Stimulated activated CD4-positive, alpha-beta T cell treated with anti-CD3 and anti-CD28 coated beads, Interleukin-4, amount 100 ng/mL, for 4 hours (primary cell): ENCODE results near the gene PTGFRN.
"Not testable (repeated sequence)": the region's sequence is repeated elsewhere in the genome, so short reads cannot be mapped to it uniquely, and the experiment has no call there.

Source experiments
- DNase-seq, 2 experiments: peaks; one replicate each; pipeline ENCODE4 v3.0.0-alpha.2; 2020

The PTGFRN gene

DNA sequence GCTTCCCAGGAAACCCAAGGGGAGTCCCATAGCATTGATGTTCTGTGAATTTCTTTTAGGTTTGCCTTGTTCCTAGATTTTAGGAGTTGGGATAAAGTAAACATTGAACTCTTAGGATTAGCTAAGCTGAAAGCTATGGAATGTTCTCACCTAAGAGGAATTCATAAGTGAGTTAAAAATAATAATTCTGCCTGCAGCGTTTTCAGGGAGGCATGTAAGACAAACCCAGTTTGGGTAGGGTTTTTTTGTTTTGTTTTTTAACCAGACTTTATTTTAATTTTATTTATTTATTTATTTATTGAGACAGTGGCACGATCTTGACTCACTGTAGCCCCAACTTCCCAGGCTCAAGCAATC lies 62.9 kb downstream of the PTGFRN start:
- DNase-seq: no peak

DNA sequence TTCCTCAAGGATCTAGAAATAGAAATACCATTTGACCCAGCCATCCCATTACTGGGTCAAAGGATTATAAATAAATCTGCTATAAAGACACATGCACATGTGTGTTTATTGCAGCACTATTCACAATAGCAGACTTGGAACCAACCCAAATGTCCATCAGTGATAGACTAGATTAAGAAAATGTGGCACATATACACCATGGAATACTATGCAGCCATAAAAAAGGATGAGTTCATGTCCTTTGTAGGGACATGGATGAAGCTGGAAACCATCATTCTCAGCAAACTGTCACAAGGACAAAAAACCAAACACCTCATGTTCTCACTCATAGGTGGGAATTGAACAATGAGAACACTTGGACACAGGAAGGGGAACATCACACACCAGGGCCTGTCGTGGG lies 70.6 kb downstream of the PTGFRN start:
- DNase-seq: not testable (repeated sequence)

GRCh38 chr1:116981521-116982037 lies 71.9 kb downstream of the PTGFRN start:
- DNase-seq: no peak

DNA sequence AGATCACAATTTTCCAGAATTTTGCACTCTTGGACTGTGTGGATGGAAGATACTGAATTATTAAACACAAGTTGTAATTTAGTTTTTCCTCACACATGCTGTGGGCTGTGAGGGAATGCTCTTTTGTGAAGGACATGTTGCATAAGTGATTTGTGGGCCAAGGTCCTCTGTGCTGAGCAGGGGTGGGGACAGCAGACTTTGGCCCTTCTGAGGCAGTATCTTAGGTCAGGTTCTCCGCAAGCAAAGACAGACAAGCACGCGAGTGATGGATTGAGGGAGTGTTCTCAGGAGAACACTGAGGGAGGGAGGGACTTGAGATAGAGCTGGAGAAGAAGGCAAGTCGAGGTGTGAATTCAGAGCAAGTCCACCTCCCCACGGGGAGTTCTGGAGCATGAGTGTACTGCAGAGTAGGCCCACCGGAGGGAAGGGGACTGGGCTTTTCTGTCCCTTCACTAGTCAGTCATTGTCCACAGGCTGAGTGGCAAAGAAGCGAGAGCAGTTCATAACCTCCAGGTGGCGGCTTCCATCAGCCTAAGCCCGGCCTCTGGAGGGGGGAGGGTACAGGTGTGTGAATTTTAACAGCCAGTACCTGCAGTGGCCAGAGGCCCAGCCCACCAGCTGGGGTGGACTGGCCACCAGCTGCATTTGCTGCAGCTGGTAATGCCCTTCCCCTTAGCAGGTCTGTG lies 72.7 kb downstream of the PTGFRN start:
- DNase-seq: no peak

GRCh38 chr1:116983112-116983511 lies 73.4 kb downstream of the PTGFRN start:
- no peak for DNase-seq

GRCh38 chr1:116983678-116984077 lies 74.0 kb downstream of the PTGFRN start:
- no peak for DNase-seq

DNA sequence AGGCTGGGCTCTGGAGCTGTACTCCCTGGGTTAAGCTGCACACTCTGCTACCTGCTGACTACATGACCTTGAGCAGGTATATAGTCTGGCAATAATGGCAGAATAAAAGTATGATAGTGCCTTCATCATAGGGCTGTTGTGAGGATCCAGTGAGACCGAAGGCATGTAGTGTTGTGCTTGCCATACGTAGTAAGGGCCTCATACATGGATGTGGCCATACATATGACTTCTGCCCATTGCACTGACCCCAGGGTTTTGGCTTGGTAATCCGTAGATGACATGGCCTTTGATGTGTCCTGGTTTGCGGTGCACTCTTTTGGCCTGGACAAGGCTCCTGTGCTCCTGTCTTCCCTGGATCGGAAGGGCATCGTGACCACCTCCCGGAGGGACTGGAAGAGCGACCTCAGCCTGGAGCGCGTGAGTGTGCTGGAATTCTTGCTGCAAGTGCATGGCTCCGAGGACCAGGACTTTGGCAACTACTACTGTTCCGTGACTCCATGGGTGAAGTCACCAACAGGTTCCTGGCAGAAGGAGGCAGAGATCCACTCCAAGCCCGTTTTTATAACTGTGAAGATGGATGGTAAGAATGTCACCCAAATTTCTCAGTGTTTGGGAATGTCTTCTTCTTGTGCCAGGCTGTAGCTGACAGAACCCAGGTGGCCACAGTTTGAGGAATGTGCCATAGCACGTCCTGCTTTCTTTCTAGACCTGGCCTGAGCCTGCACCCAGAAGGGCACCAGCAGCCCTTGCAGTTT lies 74.9 kb downstream of the PTGFRN start:
- DNase-seq: no peak

DNA sequence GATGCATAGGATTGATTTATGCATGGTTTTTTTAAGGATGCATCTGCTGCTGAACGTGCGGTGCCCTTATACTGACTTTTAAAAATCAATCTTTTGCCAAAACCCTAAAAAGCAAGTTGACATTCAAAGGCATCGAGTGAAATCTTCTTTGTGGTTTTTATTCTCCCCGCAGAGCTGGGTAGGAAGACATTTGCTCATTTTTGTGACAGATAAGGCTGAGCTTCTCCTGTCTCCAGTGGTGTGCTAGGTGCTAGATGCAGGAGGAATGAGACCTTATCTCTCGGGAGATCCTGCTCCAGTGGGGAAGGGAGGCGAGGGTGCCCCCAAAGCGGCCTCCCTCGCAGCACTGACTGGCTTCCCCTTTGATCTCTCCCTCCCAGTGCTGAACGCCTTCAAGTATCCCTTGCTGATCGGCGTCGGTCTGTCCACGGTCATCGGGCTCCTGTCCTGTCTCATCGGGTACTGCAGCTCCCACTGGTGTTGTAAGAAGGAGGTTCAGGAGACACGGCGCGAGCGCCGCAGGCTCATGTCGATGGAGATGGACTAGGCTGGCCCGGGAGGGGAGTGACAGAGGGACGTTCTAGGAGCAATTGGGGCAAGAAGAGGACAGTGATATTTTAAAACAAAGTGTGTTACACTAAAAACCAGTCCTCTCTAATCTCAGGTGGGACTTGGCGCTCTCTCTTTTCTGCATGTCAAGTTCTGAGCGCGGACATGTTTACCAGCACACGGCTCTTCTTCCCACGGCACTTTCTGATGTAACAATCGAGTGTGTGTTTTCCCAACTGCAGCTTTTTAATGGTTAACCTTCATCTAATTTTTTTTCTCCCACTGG lies 76.9 kb downstream of the PTGFRN start:
- DNase-seq: peak; percentile 24 to 29

DNA sequence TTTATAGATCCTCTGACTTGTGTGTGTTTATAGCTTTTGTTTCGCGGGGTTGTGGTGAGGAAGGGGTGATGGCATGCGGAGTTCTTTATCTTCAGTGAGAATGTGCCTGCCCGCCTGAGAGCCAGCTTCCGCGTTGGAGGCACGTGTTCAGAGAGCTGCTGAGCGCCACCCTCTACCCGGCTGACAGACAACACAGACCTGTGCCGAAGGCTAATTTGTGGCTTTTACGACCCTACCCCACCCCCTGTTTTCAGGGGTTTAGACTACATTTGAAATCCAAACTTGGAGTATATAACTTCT lies 77.5 kb downstream of the PTGFRN start:
- peak; percentile 66 to 83 for DNase-seq

GRCh38 chr1:116988248-116988647 lies 78.5 kb downstream of the PTGFRN start:
- DNase-seq: no peak

DNA sequence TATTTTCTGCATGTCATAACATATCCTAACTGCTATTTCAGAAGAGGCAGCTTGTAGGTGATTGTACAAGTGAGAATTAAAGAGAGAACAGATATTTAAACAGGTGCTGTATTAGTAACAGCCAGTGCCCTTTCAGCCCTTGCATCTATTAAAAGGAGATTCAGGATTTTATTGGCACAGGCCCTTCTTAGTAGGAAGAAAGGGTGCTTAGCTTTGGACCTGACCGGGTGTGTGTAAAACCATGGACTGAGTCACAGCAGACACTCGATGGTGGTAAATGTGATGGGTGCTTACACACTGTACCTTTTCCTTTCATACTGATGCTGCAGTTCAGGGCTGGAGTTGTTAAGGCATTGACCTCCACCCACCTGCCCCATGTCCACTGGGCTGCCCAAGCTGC lies 79.2 kb downstream of the PTGFRN start:
- no peak for DNase-seq

- no peak for DNase-seq
Observed at GRCh38 chr1:116989835-116990234, 80.1 kb downstream of the PTGFRN start.

DNA sequence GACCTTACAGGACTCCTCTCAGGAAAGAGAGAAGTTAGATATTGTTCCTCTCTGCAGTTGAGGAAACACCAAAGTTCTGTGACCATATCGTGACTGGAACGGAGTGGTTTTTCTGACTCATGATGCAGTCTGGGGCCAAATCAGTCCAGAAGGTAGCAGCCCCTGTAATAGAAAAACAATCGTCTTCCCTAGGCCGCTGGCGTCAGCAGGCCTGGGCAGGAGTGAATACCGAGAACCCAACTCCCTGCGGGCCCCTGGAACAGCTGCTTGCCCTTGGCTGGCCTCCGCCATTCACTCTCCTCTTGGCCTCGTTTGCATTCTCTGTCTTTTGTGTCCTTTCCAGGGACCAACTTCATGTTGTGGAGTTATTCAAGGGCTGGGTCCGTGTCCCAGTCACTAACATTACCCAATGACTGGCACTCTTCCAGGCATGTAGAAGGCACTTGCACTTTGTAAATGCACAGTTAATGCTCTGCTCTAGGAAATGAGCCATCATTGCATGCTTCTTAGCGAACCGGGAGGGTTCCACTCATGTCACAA lies 81.0 kb downstream of the PTGFRN start:
- DNase-seq: no peak

GRCh38 chr1:116991171-116991845 lies 81.6 kb downstream of the PTGFRN start:
- no peak for DNase-seq

- no peak for DNase-seq
Observed at GRCh38 chr1:116991918-116992317, 82.2 kb downstream of the PTGFRN start.

GRCh38 chr1:116993286-116993685 lies 83.6 kb downstream of the PTGFRN start:
- no peak for DNase-seq

GRCh38 chr1:116994411-116994810 lies 84.7 kb downstream of the PTGFRN start:
- no peak for DNase-seq

- DNase-seq: no peak
Observed at GRCh38 chr1:116997066-116997465, 87.3 kb downstream of the PTGFRN start.

DNA sequence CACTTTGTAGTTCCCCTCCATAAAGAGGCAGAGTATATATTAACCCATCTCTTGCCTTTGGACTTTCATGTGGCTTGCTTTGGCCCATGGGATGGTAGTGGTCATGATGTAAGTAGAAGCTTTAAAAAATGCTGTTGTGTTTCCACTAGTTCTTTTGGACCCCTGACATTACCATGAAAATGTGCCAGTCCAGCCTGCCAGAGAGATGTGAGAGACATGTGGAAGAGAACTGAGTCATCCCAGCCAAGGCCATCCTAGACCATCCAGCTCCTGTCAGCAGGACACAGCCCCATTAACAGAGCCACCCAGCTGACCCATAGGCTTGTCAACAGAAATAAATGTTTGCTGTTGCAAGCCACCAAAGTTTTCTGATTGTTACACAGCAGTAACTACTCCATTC lies 87.9 kb downstream of the PTGFRN start:
- no peak for DNase-seq

GRCh38 chr1:116999596-116999995 lies 89.9 kb downstream of the PTGFRN start:
- DNase-seq: no peak

DNA sequence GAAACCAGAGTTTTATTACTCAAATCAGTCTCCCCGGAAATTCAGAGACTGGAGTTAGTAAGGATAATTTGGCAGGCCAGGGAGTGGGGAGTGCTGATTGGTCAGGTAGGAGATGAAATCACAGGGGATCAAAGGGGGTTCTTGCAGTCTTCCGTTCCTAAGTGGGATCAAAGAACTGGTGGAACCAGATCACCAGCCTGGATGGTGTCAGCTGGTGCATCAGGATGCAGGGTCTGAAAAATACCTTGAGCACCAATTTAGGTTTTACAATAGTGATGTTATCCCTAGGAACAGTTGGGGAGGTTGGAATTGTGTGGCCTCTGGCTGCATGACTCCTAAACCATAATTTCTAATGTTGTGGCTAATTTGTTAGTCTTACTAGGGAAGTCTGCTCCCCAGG lies 90.4 kb downstream of the PTGFRN start:
- no peak for DNase-seq

GRCh38 chr1:117001254-117001927 lies 91.7 kb downstream of the PTGFRN start, which contains the start of gene CD101:
CD101 (plus strand) TSS chr1:117001760; CDS start chr1:117001818, 58 bp downstream.
- DNase-seq: no peak
